NCI-H748 treated with DMSO at 0.1 percent for 48 hours (cell line): ENCODE measurements around the gene YIPF7.

Experiments
- DNase-seq: peaks from one replicate; lab custom pipeline; 2025; lab: John Stamatoyannopoulos, UW

Gene YIPF7

DNA sequence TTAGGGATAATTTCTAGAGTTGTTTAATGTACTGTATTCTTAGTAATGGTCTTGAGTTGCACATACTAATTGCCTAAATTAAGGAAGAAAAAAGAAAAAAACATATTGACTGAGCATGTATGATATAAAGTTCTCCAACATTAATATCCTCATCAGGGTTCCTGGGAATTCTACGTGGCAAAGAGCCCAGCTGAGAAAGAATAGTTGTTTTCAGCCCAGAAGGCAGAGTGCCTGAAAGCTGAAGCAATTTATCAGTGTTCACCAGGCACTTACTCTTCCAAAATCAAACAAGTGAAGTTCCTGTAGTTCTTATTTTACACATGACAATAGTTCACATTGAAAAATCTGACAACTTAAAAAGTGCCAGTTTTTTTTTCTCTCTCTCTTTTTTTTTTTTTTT, 27.7 kb downstream of the YIPF7 start:
- DNase-seq = no peak

DNA sequence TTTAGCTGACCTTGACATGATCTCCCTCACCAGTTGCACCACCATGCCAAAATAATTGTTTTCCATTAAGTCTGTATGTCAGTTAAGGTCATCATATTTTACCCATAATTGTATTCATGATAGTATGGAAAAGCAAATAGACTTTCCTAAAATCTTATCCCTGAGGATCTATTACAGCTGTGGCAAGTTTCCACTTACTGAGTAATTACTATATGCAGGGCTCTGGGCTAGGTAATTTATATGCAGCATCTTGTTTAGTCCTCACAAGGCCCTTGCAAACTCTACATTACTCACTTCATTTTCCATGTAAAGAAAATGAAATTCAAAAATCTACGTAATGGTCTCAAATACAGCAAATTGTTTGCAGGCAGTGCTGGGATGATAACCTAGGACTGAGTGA, 34.8 kb downstream of the YIPF7 start:
- DNase-seq = no peak

DNA sequence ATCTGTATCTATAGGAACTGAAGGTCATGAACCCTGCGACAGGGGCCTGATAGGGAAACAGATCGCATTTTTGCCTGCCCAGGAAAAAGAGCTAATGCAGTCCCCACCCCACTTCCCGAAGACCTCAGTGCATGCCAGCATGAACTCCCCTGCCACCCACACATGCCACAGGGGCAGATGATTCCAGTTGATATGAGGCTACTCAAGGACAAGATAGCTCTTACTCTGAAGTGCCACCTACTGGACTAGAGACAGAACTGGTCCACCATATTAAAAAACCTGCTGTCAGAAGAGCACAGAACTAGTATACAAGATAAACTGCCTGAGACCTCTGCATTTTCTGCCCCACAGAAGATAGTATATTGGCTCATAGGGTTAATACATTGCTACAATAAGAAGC, 68.0 kb downstream of the YIPF7 start:
- no peak for DNase-seq

DNA sequence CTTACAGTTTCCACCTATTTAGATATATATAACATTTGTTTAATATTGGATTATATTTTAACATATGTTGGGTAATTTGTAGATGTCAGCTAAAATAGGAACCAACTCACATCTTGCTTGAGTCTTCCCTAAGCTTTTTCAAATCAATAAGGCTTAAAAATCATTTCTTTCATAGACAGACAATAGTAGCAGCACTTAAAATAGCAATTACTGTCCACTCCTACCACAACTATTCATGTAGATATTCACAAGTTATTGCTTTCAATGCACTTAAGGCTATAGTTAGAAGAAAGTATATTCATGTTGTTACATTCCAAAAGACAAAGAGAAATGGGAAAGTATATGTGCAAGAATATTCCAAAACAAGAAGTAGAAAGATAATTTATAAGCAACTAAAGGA, 71.2 kb downstream of the YIPF7 start:
- DNase-seq = no peak

DNA sequence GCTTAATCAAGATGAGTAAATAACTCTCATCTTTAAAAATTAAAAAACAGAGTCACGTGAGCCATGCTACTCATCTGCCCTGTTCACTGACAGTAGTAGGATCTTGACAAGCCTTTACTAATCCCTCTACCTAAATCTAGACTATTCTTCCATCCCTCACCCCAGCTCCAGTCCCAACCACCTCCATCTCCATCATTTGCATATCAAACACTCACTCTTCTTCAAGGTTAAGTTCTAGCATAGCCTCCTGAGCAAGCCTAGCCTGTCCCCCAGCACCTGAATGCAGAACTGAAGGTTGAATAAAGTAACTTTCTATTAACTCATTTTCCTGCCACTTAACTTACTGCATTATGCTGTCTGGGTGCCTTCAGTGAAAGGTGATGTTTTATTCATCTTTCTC, 72.5 kb downstream of the YIPF7 start:
- DNase-seq = no peak
